ENCODE results near the gene OXA1L. TPM values are rescaled to one million over a fixed set of nuclear protein-coding genes. Genes with fewer than 3 reads are reported as not detected.

The OXA1L gene
- total and polyA plus RNA-seq, 2 of the 13 experiments (the other 11 are each of a cell fraction or from before 2014, with no cell fraction given): 230 to 589 TPM

DNA sequence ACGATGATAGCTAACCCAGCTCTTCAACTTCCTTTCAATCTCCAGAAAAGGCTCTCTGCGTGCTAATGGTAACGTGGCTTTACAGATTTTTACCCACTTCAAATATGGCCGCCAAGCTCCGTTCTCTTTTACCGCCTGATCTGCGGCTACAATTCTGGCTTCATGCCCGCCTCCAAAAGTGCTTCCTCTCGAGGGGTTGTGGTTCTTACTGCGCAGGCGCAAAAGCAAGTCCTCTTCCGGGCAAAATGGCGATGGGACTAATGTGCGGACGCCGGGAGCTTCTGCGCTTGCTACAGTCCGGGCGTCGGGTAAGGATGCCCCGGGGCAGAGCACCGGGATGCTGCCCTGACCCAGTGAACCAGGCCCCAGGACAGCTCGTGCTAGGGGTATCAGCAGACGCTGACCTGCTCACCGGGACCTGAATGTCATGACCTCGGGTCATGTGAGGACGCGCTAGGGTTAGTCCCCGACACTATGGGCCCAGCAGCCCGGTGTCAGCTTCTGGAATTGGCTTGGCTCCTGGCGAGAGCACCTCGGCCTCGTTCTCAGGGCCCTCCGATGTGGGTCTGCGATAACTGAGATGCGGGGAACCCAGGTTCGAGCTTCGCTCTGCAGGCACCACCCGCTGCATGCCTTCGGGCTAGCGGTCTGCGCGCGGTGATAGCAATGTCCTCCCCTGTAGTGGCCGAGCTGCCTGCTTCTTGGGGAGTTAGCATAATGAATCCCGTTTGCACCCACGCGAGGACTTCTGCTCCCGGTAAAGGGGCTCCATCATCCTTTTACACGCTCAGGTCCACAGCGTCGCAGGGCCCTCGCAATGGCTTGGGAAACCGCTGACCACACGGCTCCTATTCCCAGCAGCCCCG, at the start of gene OXA1L (continued):
- TF ChIP-seq ZBTB14 (CRISPR knock-in tag; IDR thresholded peaks at IDR 0.05) (peak; percentile 54; the same call in 1 of the 2 replicates), SP5 (CRISPR knock-in tag; IDR thresholded peaks at IDR 0.05; ENCODE audit: borderline replicate concordance, low read depth) (peak; percentile 66; the same call in 1 of the 2 replicates), U2AF2 (IDR thresholded peaks at IDR 0.05; ENCODE audit: low read depth, low read length) (no peak), ZNF589 (CRISPR knock-in tag; conservative IDR thresholded peaks at IDR 0.05) (peak; percentile 97; the same call in 1 of the 2 replicates), KLF12 (CRISPR knock-in tag; IDR thresholded peaks at IDR 0.05; ENCODE audit: borderline replicate concordance) (peak; percentile 56), HHEX (CRISPR knock-in tag; IDR thresholded peaks at IDR 0.05) (no peak), RFX1 (IDR thresholded peaks at IDR 0.05) (no peak), ZNF737 (CRISPR knock-in tag; IDR thresholded peaks at IDR 0.05; ENCODE audit: borderline replicate concordance) (peak; percentile 98), KAT7 (CRISPR knock-in tag; IDR thresholded peaks at IDR 0.05; ENCODE audit: borderline replicate concordance) (peak; percentile 99), SATB2 (CRISPR knock-in tag; IDR thresholded peaks at IDR 0.05) (0 out of 2 replicates have a peak, but pooled peaks have one; percentile 78), ZNF616 (CRISPR knock-in tag; IDR thresholded peaks at IDR 0.05; ENCODE audit: low read depth) (no peak), ZNF564 (CRISPR knock-in tag; IDR thresholded peaks at IDR 0.05) (peak; percentile 89), YY1 (IDR thresholded peaks at IDR 0.05; ENCODE audit: insufficient read depth, insufficient replicate concordance, low read depth, low read length) (peak; percentile 99), ZNF83 (CRISPR knock-in tag; IDR thresholded peaks at IDR 0.05; ENCODE audit: borderline replicate concordance) (peak; percentile 55), ZNF468 (CRISPR knock-in tag; IDR thresholded peaks at IDR 0.05) (peak; percentile 99), TCF7 (IDR thresholded peaks at IDR 0.05; ENCODE audit: low read depth) (no peak), RAD51 (IDR thresholded peaks at IDR 0.05; ENCODE audit: borderline replicate concordance) (no peak), ZFP37 (CRISPR knock-in tag; IDR thresholded peaks at IDR 0.05; ENCODE audit: borderline replicate concordance) (peak; percentile 90), PITX1 (CRISPR knock-in tag; IDR thresholded peaks at IDR 0.05) (peak; percentile 80), TRIM24 (CRISPR knock-in tag; IDR thresholded peaks at IDR 0.05) (no peak)
- TF ChIP-seq, protein P1, sequence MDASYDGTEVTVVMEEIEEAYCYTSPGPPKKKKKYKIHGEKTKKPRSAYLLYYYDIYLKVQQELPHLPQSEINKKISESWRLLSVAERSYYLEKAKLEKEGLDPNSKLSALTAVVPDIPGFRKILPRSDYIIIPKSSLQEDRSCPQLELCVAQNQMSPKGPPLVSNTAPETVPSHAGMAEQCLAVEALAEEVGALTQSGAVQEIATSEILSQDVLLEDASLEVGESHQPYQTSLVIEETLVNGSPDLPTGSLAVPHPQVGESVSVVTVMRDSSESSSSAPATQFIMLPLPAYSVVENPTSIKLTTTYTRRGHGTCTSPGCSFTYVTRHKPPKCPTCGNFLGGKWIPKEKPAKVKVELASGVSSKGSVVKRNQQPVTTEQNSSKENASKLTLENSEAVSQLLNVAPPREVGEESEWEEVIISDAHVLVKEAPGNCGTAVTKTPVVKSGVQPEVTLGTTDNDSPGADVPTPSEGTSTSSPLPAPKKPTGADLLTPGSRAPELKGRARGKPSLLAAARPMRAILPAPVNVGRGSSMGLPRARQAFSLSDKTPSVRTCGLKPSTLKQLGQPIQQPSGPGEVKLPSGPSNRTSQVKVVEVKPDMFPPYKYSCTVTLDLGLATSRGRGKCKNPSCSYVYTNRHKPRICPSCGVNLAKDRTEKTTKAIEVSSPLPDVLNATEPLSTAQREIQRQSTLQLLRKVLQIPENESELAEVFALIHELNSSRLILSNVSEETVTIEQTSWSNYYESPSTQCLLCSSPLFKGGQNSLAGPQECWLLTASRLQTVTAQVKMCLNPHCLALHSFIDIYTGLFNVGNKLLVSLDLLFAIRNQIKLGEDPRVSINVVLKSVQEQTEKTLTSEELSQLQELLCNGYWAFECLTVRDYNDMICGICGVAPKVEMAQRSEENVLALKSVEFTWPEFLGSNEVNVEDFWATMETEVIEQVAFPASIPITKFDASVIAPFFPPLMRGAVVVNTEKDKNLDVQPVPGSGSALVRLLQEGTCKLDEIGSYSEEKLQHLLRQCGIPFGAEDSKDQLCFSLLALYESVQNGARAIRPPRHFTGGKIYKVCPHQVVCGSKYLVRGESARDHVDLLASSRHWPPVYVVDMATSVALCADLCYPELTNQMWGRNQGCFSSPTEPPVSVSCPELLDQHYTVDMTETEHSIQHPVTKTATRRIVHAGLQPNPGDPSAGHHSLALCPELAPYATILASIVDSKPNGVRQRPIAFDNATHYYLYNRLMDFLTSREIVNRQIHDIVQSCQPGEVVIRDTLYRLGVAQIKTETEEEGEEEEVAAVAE (CRISPR knock-in tag; IDR thresholded peaks at IDR 0.05; ENCODE audit: borderline replicate concordance): no peak; the same call in none of the 2 replicates
- TF ChIP-seq, protein P2, sequence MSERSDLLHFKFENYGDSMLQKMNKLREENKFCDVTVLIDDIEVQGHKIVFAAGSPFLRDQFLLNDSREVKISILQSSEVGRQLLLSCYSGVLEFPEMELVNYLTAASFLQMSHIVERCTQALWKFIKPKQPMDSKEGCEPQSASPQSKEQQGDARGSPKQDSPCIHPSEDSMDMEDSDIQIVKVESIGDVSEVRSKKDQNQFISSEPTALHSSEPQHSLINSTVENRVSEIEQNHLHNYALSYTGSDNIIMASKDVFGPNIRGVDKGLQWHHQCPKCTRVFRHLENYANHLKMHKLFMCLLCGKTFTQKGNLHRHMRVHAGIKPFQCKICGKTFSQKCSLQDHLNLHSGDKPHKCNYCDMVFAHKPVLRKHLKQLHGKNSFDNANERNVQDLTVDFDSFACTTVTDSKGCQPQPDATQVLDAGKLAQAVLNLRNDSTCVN (CRISPR knock-in tag; IDR thresholded peaks at IDR 0.05; ENCODE audit: borderline replicate concordance): peak; percentile 79
- TF ChIP-seq, protein P3, sequence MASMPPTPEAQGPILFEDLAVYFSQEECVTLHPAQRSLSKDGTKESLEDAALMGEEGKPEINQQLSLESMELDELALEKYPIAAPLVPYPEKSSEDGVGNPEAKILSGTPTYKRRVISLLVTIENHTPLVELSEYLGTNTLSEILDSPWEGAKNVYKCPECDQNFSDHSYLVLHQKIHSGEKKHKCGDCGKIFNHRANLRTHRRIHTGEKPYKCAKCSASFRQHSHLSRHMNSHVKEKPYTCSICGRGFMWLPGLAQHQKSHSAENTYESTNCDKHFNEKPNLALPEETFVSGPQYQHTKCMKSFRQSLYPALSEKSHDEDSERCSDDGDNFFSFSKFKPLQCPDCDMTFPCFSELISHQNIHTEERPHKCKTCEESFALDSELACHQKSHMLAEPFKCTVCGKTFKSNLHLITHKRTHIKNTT (CRISPR knock-in tag; IDR thresholded peaks at IDR 0.05): no peak

All from HepG2 (cell line).